ENCODE data around the gene TBC1D19.

DNA sequence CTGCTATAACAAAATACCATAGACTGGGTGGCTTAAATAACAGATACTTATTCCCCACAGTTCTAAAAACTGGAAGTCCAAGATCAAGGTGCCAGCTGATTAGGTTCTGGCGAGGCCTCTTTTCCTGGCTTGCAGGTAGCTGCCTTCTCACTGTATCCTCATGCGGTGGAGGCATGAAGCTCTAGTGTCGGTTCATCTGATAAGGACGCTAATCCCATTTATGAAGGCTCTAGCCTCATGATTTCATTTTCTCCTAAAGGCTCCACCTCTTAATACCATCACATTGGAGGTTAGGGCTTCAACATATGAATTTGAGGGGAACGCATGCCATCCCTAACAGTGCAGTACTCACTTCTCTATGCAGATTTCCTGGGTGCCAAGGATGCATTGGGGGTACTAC, 218.9 kb downstream of the TBC1D19 start:
- TF ChIP-seq EZH2 (IDR thresholded peaks at IDR 0.05; ENCODE audit: insufficient read depth, poor library complexity, severe bottlenecking) (no peak), EZH2phosphoT487 (IDR thresholded peaks at IDR 0.05; ENCODE audit: insufficient read depth, low read depth) (no peak)
